Pancreas (tissue), 10 donors: ENCODE measurements around the gene CENPS. TPM values are rescaled to one million over a fixed set of nuclear protein-coding genes. Genes with fewer than 3 reads are reported as not detected.

Experiments
- ATAC-seq, 4 donors: fragments of 200-7000 bp; cut with Tn5 transposase; one replicate each; pipeline versions ENCODE4 v1.8.0 to v1.9.1; 2020; ENCODE audit warnings: mild to moderate bottlenecking in 4 of 4, moderate library complexity in 4 of 4
- DNase-seq, 6 donors: peaks; one replicate each; pipeline ENCODE4 v3.0.0-alpha.2; 2020
- FAIRE-seq: peaks from 2 replicates; lab custom pipeline; 2012; peaks lifted over from hg19 to GRCh38; lab: Jason Lieb, UNC
- H3K27ac ChIP-seq, 4 donors: fragments of 200-600 bp; sonication (generic); 1 replicate in 3 of 4; 2 replicates in 1 of 4; pipeline versions ENCODE4 v1.5.0 to v1.8.0; 2020
- H3K27me3 ChIP-seq, 4 donors: fragments of 200-600 bp; one replicate each; pipeline ENCODE4 v1.8.0; 2021
- H3K36me3 ChIP-seq, 3 donors: fragments of 200-600 bp; sonication (generic) in 1 of 3; one replicate each; pipeline versions ENCODE4 v1.5.0 to v1.8.0; 2020 to 2021
- H3K4me1 ChIP-seq, 3 donors: fragments of 200-600 bp; one replicate each; pipeline ENCODE4 v1.8.0; 2021
- H3K4me3 ChIP-seq, 4 donors: fragments of 200-600 bp; sonication (generic) in 2 of 4; one replicate each; pipeline versions ENCODE4 v1.5.0 to v1.8.0; 2020 to 2021
- H3K9me3 ChIP-seq, 4 donors: fragments of 200-600 bp; one replicate each; pipeline ENCODE4 v1.8.0; 2021
- WGBS, 2 donors: extraction: QIAGEN DNeasy Blood & Tissue Kit; methylation state at CpG; one replicate each; pipeline ENCODE4 v1.1.7; 2013; 5-methylcytosine and 5-hydroxymethylcytosine counted together
- intact Hi-C, 3 donors: fragments of 100-400 bp; cut with DNase I; formaldehyde crosslinking; loops; one replicate each; pipeline versions ENCODE4 v1.11.1 to v1.14.2; 2022
- polyA plus RNA-seq, 2 donors: library from polyadenylated mRNA; stranded (reverse); fragments of 200-250 nt; gene quantifications; one replicate each; pipeline ENCODE4 v1.2.3, GENCODE V29; 2013
- total RNA-seq, 6 donors: library from RNA; stranded (reverse); fragmentation: NEBNext Ultra II Directional in 4 of 6; extraction: Animal tissue kit (Norgen Biotek cat#: 25700) in 4 of 6; gene quantifications; one replicate each; pipeline versions ENCODE4 v1.2.1 to v1.2.4, GENCODE V29; 2021 to 2023
- TF ChIP-seq, protein P1 (sequence below), 4 donors: fragments of 200-600 bp; sonication (generic) in 3 of 4; IDR thresholded peaks; one replicate each; pipeline versions ENCODE4 v1.5.0 to v1.8.0; 2021; ENCODE audit warnings: antibody characterized with exemption in 4 of 4
- donor health status: healthy with polysubstance abuse.
- donor health status: DM: no; HTN: no; CAD: no; lungs with moderate emphysema.
- donor health status: DM: no; HTN: no; CAD: no.
- donor health status: control.
- donor health status: control.
- donor health status: Bipolar disorder and iron deficiency.
- donor health status: DM: yes; HTN: yes; CAD: no.
- donor health status: DM: no; HTN: no; CAD: no.
- donor health status: DM: no; HTN: no; CAD: no.
- donor health status: DM: yes; HTN: yes; CAD: no.

Gene CENPS
- total and polyA plus RNA-seq, 8 donors: 4.7 to 19.9 (median 8.4) TPM

DNA sequence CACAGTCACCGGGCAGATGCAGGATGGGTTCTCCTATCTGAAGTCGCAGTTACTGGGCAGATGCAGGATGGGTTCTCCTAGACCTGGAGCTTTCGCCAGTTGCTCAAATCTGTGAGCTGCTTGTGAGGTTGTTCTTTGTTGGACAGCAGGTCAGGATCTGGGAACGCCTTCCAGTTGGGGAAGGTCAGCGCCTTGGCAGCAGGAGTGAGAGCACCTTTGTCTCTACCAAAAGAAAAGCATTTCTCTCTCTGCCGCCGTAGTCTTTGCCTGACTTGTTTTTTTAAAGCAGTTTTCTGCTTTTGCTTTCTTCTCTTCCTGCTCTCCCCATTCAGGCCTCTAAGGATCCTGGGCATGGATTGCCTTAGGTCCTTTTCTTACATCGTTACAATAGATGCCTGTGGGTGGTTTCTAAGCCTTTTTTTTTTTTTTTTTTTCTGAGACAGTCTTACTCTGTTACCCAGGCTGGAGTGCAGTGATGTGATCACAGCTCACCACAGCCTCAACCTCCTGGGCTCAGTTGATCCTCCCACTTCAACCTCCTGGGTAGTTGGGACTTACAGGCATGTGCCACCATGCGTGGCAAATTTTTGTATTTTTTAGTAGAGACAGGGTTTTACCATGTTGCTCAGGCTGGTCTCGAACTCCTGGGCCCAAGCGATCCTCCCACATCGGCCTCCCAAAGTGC, 60.2 kb downstream of the CENPS start:
- no peak for ATAC-seq

More for the DNA sequence above, 60.2 kb downstream of the CENPS start:
- peaks cover 0 to 7% (median 7%) of the 10 kb centered on the region in 3 donors for H3K4me1 ChIP-seq
- DNase-seq (no peak), FAIRE-seq (no peak)
- H3K4me3 ChIP-seq: no peak overlapping the region
- intact Hi-C loops: loop anchor here in 1 of 3 donors (5.0 kb wide), 1 partner anchor 58 kb away; the partner anchor contains the start of gene CENPS
- no peak overlapping the region for H3K27ac ChIP-seq
- H3K27me3 ChIP-seq: no peaks in the 10 kb centered on the region
- no peaks in the 10 kb centered on the region for H3K9me3 ChIP-seq
- H3K36me3 ChIP-seq: no peaks in the 10 kb centered on the region
- TF ChIP-seq, protein P1, sequence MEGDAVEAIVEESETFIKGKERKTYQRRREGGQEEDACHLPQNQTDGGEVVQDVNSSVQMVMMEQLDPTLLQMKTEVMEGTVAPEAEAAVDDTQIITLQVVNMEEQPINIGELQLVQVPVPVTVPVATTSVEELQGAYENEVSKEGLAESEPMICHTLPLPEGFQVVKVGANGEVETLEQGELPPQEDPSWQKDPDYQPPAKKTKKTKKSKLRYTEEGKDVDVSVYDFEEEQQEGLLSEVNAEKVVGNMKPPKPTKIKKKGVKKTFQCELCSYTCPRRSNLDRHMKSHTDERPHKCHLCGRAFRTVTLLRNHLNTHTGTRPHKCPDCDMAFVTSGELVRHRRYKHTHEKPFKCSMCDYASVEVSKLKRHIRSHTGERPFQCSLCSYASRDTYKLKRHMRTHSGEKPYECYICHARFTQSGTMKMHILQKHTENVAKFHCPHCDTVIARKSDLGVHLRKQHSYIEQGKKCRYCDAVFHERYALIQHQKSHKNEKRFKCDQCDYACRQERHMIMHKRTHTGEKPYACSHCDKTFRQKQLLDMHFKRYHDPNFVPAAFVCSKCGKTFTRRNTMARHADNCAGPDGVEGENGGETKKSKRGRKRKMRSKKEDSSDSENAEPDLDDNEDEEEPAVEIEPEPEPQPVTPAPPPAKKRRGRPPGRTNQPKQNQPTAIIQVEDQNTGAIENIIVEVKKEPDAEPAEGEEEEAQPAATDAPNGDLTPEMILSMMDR (IDR thresholded peaks at IDR 0.05): no peak
- WGBS, 2 donors: 72 to 82% methylated on average over 12 of the region's 12 CpGs

Other genes starting within 250 kb of the CENPS start
- 10 to 100 TPM; 18.3 to 26.4 (median 19.7) TPM for gene KIF1B, start 219.9 kb upstream of the CENPS start, total RNA-seq
- gene KIF1B, start 219.9 kb upstream of the CENPS start, polyA plus RNA-seq: 1 to 10 TPM; 8.2 TPM
- gene PGD, start 31.4 kb upstream of the CENPS start, total RNA-seq: 10 to 100 TPM; 13.5 to 40.0 (median 24.2) TPM
- 10 to 100 TPM; 12.7 to 28.3 TPM for gene PGD, start 31.4 kb upstream of the CENPS start, polyA plus RNA-seq
- under 1 TPM in 1 of 6 donors, not detected in 5; 0.22 TPM for gene CORT, start 19.6 kb downstream of the CENPS start, total RNA-seq
- under 1 TPM; 0.34 to 0.85 TPM for gene CORT, start 19.6 kb downstream of the CENPS start, polyA plus RNA-seq
- gene DFFA, start 42.1 kb downstream of the CENPS start, total RNA-seq: 10 to 100 TPM; 11.8 to 17.4 (median 16.1) TPM
- gene DFFA, start 42.1 kb downstream of the CENPS start, polyA plus RNA-seq: 1 to 10 TPM; 6.9 to 8.9 TPM
- 10 to 100 TPM in 1 of 6 donors, 1 to 10 TPM in 5; 6.0 to 10.3 (median 7.9) TPM for gene PEX14, start 44.5 kb downstream of the CENPS start, total RNA-seq
- 10 to 100 TPM; 11.9 to 12.8 TPM for gene PEX14, start 44.5 kb downstream of the CENPS start, polyA plus RNA-seq